HT-29 (cell line): Measurements from ENCODE around the gene OBSCN. TPM values are rescaled to one million over a fixed set of nuclear protein-coding genes. Genes with fewer than 3 reads are reported as not detected.

ENCODE experiments used
- total RNA-seq: library from RNA; depleted of rRNA; stranded (reverse); fragments of >200 nt; shearing (Covaris generic); gene quantifications from 2 replicates; pipeline ENCODE4 v1.2.3, GENCODE V29; 2014; rRNA removed

The OBSCN gene
- total RNA-seq, 1 experiment from 2014 or later: 16.7 TPM

Other genes with a start within 250 kb of the OBSCN start
- gene WNT3A, start 201.0 kb upstream of the OBSCN start, total RNA-seq: not detected in 2 replicates
- gene ARF1, start 125.3 kb upstream of the OBSCN start, total RNA-seq: 387 and 400 TPM in 2 replicates
- gene C1orf35, start 104.7 kb upstream of the OBSCN start, total RNA-seq: 30.3 and 38.4 TPM in 2 replicates
- gene MRPL55, start 98.7 kb upstream of the OBSCN start, total RNA-seq: 158 and 201 TPM in 2 replicates
- 608 and 613 TPM in 2 replicates for gene GUK1, start 67.8 kb upstream of the OBSCN start, total RNA-seq
- gene GJC2, start 58.1 kb upstream of the OBSCN start, total RNA-seq: 45.3 and 48.4 TPM in 2 replicates
- 16.5 and 30.4 TPM in 2 replicates for gene IBA57, start 42.2 kb upstream of the OBSCN start, total RNA-seq
- 55.9 and 62.2 TPM in 2 replicates for gene TRIM11, start 198.8 kb downstream of the OBSCN start, total RNA-seq
- not detected in 2 replicates for gene TRIM17, start 208.8 kb downstream of the OBSCN start, total RNA-seq